ENCODE data around the gene FAM229A. TPM values are rescaled to one million over a fixed set of nuclear protein-coding genes. Genes with fewer than 3 reads are reported as not detected.

The FAM229A gene
- total and polyA plus RNA-seq, 9 of the 15 experiments (the other 6 are each of a cell fraction or from before 2014, with no cell fraction given), result 0.04 to 21.6 (median 7.4) TPM

GRCh38 chr1:32351399-32352238 lies 10.7 kb downstream of the FAM229A start (continued):
- TF ChIP-seq, protein P1, sequence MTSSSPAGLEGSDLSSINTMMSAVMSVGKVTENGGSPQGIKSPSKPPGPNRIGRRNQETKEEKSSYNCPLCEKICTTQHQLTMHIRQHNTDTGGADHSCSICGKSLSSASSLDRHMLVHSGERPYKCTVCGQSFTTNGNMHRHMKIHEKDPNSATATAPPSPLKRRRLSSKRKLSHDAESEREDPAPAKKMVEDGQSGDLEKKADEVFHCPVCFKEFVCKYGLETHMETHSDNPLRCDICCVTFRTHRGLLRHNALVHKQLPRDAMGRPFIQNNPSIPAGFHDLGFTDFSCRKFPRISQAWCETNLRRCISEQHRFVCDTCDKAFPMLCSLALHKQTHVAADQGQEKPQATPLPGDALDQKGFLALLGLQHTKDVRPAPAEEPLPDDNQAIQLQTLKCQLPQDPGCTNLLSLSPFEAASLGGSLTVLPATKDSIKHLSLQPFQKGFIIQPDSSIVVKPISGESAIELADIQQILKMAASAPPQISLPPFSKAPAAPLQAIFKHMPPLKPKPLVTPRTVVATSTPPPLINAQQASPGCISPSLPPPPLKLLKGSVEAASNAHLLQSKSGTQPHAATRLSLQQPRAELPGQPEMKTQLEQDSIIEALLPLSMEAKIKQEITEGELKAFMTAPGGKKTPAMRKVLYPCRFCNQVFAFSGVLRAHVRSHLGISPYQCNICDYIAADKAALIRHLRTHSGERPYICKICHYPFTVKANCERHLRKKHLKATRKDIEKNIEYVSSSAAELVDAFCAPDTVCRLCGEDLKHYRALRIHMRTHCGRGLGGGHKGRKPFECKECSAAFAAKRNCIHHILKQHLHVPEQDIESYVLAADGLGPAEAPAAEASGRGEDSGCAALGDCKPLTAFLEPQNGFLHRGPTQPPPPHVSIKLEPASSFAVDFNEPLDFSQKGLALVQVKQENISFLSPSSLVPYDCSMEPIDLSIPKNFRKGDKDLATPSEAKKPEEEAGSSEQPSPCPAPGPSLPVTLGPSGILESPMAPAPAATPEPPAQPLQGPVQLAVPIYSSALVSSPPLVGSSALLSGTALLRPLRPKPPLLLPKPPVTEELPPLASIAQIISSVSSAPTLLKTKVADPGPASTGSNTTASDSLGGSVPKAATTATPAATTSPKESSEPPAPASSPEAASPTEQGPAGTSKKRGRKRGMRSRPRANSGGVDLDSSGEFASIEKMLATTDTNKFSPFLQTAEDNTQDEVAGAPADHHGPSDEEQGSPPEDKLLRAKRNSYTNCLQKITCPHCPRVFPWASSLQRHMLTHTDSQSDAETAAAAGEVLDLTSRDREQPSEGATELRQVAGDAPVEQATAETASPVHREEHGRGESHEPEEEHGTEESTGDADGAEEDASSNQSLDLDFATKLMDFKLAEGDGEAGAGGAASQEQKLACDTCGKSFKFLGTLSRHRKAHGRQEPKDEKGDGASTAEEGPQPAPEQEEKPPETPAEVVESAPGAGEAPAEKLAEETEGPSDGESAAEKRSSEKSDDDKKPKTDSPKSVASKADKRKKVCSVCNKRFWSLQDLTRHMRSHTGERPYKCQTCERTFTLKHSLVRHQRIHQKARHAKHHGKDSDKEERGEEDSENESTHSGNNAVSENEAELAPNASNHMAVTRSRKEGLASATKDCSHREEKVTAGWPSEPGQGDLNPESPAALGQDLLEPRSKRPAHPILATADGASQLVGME (CRISPR knock-in tag; IDR thresholded peaks at IDR 0.05), result no peak
- no peak for TF ChIP-seq POLR3A (IDR thresholded peaks at IDR 0.05; ENCODE audit: borderline replicate concordance, extremely low read depth, insufficient read depth, insufficient read length)
- TF ChIP-seq, protein P2, sequence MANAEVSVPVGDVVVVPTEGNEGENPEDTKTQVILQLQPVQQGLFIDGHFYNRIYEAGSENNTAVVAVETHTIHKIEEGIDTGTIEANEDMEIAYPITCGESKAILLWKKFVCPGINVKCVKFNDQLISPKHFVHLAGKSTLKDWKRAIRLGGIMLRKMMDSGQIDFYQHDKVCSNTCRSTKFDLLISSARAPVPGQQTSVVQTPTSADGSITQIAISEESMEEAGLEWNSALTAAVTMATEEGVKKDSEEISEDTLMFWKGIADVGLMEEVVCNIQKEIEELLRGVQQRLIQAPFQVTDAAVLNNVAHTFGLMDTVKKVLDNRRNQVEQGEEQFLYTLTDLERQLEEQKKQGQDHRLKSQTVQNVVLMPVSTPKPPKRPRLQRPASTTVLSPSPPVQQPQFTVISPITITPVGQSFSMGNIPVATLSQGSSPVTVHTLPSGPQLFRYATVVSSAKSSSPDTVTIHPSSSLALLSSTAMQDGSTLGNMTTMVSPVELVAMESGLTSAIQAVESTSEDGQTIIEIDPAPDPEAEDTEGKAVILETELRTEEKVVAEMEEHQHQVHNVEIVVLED (CRISPR knock-in tag; IDR thresholded peaks at IDR 0.05), result peak; percentile 73
- no peak for TF ChIP-seq NCOA6 (IDR thresholded peaks at IDR 0.05)
- no peak for TF ChIP-seq SRSF1 (IDR thresholded peaks at IDR 0.05; ENCODE audit: low read depth, low read length)
- TF ChIP-seq TEAD2 (tag; IDR thresholded peaks at IDR 0.05), result no peak
- no peak for TF ChIP-seq ZNF445 (CRISPR knock-in tag; IDR thresholded peaks at IDR 0.05; ENCODE audit: low read depth)
- no peak for TF ChIP-seq ZNF77 (CRISPR knock-in tag; IDR thresholded peaks at IDR 0.05)
- TF ChIP-seq, protein P3, sequence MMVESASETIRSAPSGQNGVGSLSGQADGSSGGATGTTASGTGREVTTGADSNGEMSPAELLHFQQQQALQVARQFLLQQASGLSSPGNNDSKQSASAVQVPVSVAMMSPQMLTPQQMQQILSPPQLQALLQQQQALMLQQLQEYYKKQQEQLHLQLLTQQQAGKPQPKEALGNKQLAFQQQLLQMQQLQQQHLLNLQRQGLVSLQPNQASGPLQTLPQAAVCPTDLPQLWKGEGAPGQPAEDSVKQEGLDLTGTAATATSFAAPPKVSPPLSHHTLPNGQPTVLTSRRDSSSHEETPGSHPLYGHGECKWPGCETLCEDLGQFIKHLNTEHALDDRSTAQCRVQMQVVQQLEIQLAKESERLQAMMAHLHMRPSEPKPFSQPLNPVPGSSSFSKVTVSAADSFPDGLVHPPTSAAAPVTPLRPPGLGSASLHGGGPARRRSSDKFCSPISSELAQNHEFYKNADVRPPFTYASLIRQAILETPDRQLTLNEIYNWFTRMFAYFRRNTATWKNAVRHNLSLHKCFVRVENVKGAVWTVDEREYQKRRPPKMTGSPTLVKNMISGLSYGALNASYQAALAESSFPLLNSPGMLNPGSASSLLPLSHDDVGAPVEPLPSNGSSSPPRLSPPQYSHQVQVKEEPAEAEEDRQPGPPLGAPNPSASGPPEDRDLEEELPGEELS (CRISPR knock-in tag; IDR thresholded peaks at IDR 0.05; ENCODE audit: borderline replicate concordance), result peak; percentile 74; the same call in 1 of the 2 replicates
- TF ChIP-seq SP1 (CRISPR knock-in tag; IDR thresholded peaks at IDR 0.05), result no peak
- TF ChIP-seq ZNF354B (CRISPR knock-in tag; IDR thresholded peaks at IDR 0.05), result no peak
- no peak for TF ChIP-seq NR4A1 (CRISPR knock-in tag; IDR thresholded peaks at IDR 0.05)
- peak; percentile 16; the same call in 1 of the 2 replicates for TF ChIP-seq NR4A1 (tag; IDR thresholded peaks at IDR 0.05)
- TF ChIP-seq GTF3C2 (IDR thresholded peaks at IDR 0.05; ENCODE audit: borderline replicate concordance, extremely low read depth, insufficient read length), result no peak

Data from K562 (cell line).